Prostate gland (tissue), 2 donors: ENCODE results near the gene TMEM234. TPM values are rescaled to one million over a fixed set of nuclear protein-coding genes. Genes with fewer than 3 reads are reported as not detected.
"Not testable (repeated sequence)": the region's sequence is repeated elsewhere in the genome, so short reads cannot be mapped to it uniquely, and the experiment has no call there.

Experiments used
- DNase-seq: peaks from one replicate; pipeline ENCODE4 v3.0.0-alpha.2; 2019; ENCODE audit warnings: low spot score
- H3K27ac ChIP-seq, 2 donors: fragments of 200-600 bp; sonication (generic); 2 replicates each; pipeline ENCODE4 v1.5.1; 2017 to 2019
- H3K27me3 ChIP-seq: fragments of 200-600 bp; sonication (generic); replicated peaks from 2 replicates; pipeline ENCODE4 v1.5.1; 2019; ENCODE audit not compliant: insufficient read depth
- H3K36me3 ChIP-seq, 2 donors: fragments of 200-600 bp; sonication (generic); 1 replicate in 1 of 2; 2 replicates in 1 of 2; pipeline versions ENCODE4 v1.5.1 to v1.8.1; 2017 to 2019
- H3K4me1 ChIP-seq: fragments of 200-600 bp; sonication (generic); replicated peaks from 2 replicates; pipeline ENCODE4 v1.5.1; 2019
- H3K4me3 ChIP-seq, 2 donors: fragments of 200-600 bp; sonication (generic); 2 replicates each; pipeline ENCODE4 v1.5.1; 2017 to 2019
- H3K9me3 ChIP-seq: fragments of 200-600 bp; sonication (generic); 2 replicates; pipeline ENCODE4 v1.5.1; 2017
- CTCF ChIP-seq, 4 experiments: fragments of 200-600 bp in 2 of 4; fragments of 450-650 bp in 2 of 4; sonication (generic) in 2 of 4; IDR thresholded peaks; 1 replicate in 3 of 4; 2 replicates in 1 of 4; pipeline ENCODE4 v1.5.1; 2016 to 2019; ENCODE audit warnings: antibody characterized with exemption in 4 of 4, mild to moderate bottlenecking in 2 of 4, moderate library complexity in 2 of 4
- POLR2A ChIP-seq: fragments of 450-650 bp; IDR thresholded peaks from one replicate; pipeline ENCODE4 v1.6.1; 2016; ENCODE audit warnings: antibody characterized with exemption, mild to moderate bottlenecking
- POLR2AphosphoS5 ChIP-seq: sonication (generic); formaldehyde crosslinking; IDR thresholded peaks from one replicate; pipeline ENCODE4 v1.6.1; 2017; ENCODE audit warnings: antibody characterized with exemption
- WGBS: methylation state at CpG from one replicate; pipeline ENCODE4 v1.1.5; 2018; 5-methylcytosine and 5-hydroxymethylcytosine counted together
- intact Hi-C: fragments of 100-400 bp; cut with DNase I; formaldehyde crosslinking; loops from one replicate; pipeline ENCODE4 v1.14.2; 2022
- total RNA-seq, 2 donors: library from RNA; depleted of rRNA; stranded (reverse); fragments of >200 nt; gene quantifications; one replicate each; pipeline ENCODE4 v1.1.0, GENCODE V29; 2016

Gene TMEM234
- total RNA-seq, 2 donors from 2014 or later: 17.9 to 31.7 TPM

GRCh38 chr1:32263744-32264143 is 41.6 kb upstream of the TMEM234 start:
- no peaks in the 10 kb centered on the region for H3K9me3 ChIP-seq
- DNase-seq: no peak
- no peaks in the 10 kb centered on the region for H3K4me1 ChIP-seq
- no peak overlapping the region for H3K4me3 ChIP-seq
- intact Hi-C loops: no loop called here
- no peak for TF ChIP-seq CTCF (IDR thresholded peaks at IDR 0.05)
- TF ChIP-seq POLR2A: no peak
- no peak for TF ChIP-seq POLR2AphosphoS5
- 66% methylated on average over 4 of the region's 4 CpGs for WGBS
- H3K27ac ChIP-seq: no peak overlapping the region
- H3K27me3 ChIP-seq: no peaks in the 10 kb centered on the region
- H3K36me3 ChIP-seq: no peaks in the 10 kb centered on the region

GRCh38 chr1:32263236-32263593 is 41.1 kb upstream of the TMEM234 start:
- 95% methylated on average over 4 of the region's 4 CpGs for WGBS
- intact Hi-C loops, H3K27me3 ChIP-seq, H3K4me1 ChIP-seq, H3K36me3 ChIP-seq, H3K4me3 ChIP-seq, H3K27ac ChIP-seq, H3K9me3 ChIP-seq, DNase-seq: not testable (repeated sequence)

- 90% methylated on average over 6 of the region's 6 CpGs for WGBS
These were observed 35.0 kb upstream of the TMEM234 start for GRCh38 chr1:32257227-32257508.

GRCh38 chr1:32256473-32257226 is 34.5 kb upstream of the TMEM234 start:
- no peak overlapping the region for H3K27ac ChIP-seq
- H3K36me3 ChIP-seq: no peaks in the 10 kb centered on the region
- H3K4me3 ChIP-seq: no peak overlapping the region
- no peaks in the 10 kb centered on the region for H3K27me3 ChIP-seq
- H3K9me3 ChIP-seq: no peaks in the 10 kb centered on the region
- DNase-seq: no peak
- intact Hi-C loops: no loop called here
- no peaks in the 10 kb centered on the region for H3K4me1 ChIP-seq
- 67% methylated on average over 9 of the region's 9 CpGs for WGBS
- TF ChIP-seq CTCF (IDR thresholded peaks at IDR 0.05): no peak

More at GRCh38 chr1:32257227-32257508, 35.0 kb upstream of the TMEM234 start:
- intact Hi-C loops: no loop called here
- H3K9me3 ChIP-seq: no peaks in the 10 kb centered on the region
- H3K4me1 ChIP-seq: no peaks in the 10 kb centered on the region
- H3K36me3 ChIP-seq: no peaks in the 10 kb centered on the region
- TF ChIP-seq POLR2AphosphoS5: no peak
- no peak for TF ChIP-seq POLR2A
- no peak for TF ChIP-seq CTCF (IDR thresholded peaks at IDR 0.05)
- no peak for DNase-seq
- no peak overlapping the region for H3K4me3 ChIP-seq
- no peaks in the 10 kb centered on the region for H3K27me3 ChIP-seq
- no peak overlapping the region for H3K27ac ChIP-seq

- Histone ChIP-seq H3K27ac (no peak overlapping the region), H3K36me3 (no peaks in the 10 kb centered on the region), H3K4me1 (no peaks in the 10 kb centered on the region), H3K9me3 (no peaks in the 10 kb centered on the region), H3K4me3 (no peak overlapping the region), H3K27me3 (no peaks in the 10 kb centered on the region)
- DNase-seq: no peak
- 82% methylated on average over 10 of the region's 10 CpGs for WGBS
- intact Hi-C loops: no loop called here
- TF ChIP-seq CTCF (IDR thresholded peaks at IDR 0.05): no peak
- no peak for TF ChIP-seq POLR2AphosphoS5
- no peak for TF ChIP-seq POLR2A
These were observed 33.2 kb upstream of the TMEM234 start for GRCh38 chr1:32255072-32256071.
